ENCODE measurements around the gene UROC1.
A peak's percentile ranks its signal among the peaks of the same experiment; 100 is the strongest.

UROC1 gene

DNA sequence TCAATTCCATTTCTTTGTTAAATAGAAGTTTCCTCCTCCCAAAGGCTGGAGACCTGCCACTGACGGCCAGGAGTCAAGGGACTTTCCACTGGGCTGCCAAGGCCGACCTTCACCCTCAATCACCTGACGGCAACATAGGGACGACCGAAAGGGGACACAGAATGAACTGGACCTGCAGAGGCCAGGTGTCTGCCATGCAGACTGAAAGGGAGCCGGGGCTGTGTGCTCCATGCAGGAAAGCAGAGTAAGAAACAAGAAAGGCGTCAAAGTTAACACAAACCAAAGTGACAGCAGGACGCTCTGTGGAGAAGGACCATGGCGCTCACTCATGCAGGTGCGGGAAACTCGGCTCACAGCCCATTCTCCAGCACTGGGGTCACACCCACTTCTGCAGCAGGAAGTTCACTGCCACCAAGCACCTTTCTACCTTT is 67.9 kb downstream of the UROC1 start:
- no peak for TF ChIP-seq REST (IDR thresholded peaks at IDR 0.05; ENCODE audit: insufficient replicate concordance, low read depth)
- TF ChIP-seq POLR2AphosphoS5 (IDR thresholded peaks at IDR 0.05; ENCODE audit: low read depth) = no peak
- TF ChIP-seq, protein P1, sequence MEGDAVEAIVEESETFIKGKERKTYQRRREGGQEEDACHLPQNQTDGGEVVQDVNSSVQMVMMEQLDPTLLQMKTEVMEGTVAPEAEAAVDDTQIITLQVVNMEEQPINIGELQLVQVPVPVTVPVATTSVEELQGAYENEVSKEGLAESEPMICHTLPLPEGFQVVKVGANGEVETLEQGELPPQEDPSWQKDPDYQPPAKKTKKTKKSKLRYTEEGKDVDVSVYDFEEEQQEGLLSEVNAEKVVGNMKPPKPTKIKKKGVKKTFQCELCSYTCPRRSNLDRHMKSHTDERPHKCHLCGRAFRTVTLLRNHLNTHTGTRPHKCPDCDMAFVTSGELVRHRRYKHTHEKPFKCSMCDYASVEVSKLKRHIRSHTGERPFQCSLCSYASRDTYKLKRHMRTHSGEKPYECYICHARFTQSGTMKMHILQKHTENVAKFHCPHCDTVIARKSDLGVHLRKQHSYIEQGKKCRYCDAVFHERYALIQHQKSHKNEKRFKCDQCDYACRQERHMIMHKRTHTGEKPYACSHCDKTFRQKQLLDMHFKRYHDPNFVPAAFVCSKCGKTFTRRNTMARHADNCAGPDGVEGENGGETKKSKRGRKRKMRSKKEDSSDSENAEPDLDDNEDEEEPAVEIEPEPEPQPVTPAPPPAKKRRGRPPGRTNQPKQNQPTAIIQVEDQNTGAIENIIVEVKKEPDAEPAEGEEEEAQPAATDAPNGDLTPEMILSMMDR (IDR thresholded peaks at IDR 0.05; ENCODE audit: insufficient read depth, low read length) = no peak
- TF ChIP-seq GABPA (IDR thresholded peaks at IDR 0.05; ENCODE audit: low read depth) = no peak
- no peak for TF ChIP-seq SPI1 (IDR thresholded peaks at IDR 0.05; ENCODE audit: borderline replicate concordance, low read depth)
- H3K27me3 ChIP-seq (ENCODE audit: insufficient read depth, poor library complexity, severe bottlenecking) = no peaks in the 10 kb centered on the region

GRCh38 chr3:126448893-126449180 is 68.7 kb downstream of the UROC1 start:
- no peaks in the 10 kb centered on the region for H3K27me3 ChIP-seq (ENCODE audit: insufficient read depth, poor library complexity, severe bottlenecking)
- TF ChIP-seq, protein P1 (IDR thresholded peaks at IDR 0.05; ENCODE audit: insufficient read depth, low read length) = no peak
- TF ChIP-seq POLR2AphosphoS5 (IDR thresholded peaks at IDR 0.05; ENCODE audit: low read depth) (no peak), SPI1 (IDR thresholded peaks at IDR 0.05; ENCODE audit: borderline replicate concordance, low read depth) (no peak), GABPA (IDR thresholded peaks at IDR 0.05; ENCODE audit: low read depth) (no peak), REST (IDR thresholded peaks at IDR 0.05; ENCODE audit: insufficient replicate concordance, low read depth) (no peak)
- no peak for DNase-seq (ENCODE audit: low read depth in 1 of 2, low spot score in 1 of 2)
- no peak overlapping the region for H3K4me3 ChIP-seq (replicated peaks; ENCODE audit: insufficient read depth, low read length)
- no peak overlapping the region for H3K27ac ChIP-seq (replicated peaks)

More for the DNA sequence above, 67.9 kb downstream of the UROC1 start:
- Histone ChIP-seq H3K4me3 (replicated peaks; ENCODE audit: insufficient read depth, low read length) (no peak overlapping the region), H3K27ac (replicated peaks) (no peak overlapping the region)
- no peak for DNase-seq (ENCODE audit: low read depth in 1 of 2, low spot score in 1 of 2)

DNA sequence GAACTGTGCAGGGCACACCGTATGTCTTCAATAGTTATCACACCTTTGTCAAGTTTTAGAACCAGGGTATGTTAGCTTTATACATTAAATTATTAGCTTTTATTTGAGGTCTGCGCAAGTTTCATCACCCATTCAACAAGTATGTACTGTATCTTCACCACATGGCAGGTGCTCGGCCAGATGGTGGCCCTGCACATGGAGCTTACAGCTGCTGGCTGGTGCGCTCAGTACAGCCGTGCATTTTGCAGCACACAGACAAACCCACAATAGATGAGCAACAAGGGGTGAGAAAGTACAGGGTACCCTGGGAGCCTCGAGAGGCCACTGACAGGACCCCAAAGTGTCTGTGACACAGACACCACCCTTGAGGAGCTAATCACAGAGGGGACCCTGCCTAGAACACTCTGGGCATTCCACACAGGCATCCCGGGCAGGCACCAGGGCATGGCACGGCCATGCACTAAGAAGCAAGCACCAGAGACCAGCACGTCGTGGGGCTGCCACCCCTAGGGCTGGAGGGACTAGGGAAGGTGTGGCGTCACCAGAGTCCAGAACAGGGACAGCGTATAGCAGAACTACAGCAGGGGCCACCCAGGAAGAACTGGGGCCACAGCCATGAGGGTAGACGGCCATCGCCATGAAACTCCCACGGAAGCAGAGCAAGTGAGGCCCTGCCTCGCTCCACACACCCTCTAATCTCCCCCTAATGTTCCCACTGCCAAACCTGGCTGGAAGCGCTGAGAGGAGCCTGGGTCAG is 69.3 kb downstream of the UROC1 start:
- TF ChIP-seq GABPA (IDR thresholded peaks at IDR 0.05; ENCODE audit: low read depth) (no peak), POLR2AphosphoS5 (IDR thresholded peaks at IDR 0.05; ENCODE audit: low read depth) (peak; percentile 34; the same call in 1 of the 2 replicates)
- DNase-seq (ENCODE audit: low read depth in 1 of 2, low spot score in 1 of 2) = no peak
- H3K27ac ChIP-seq (replicated peaks) = no peak overlapping the region
- H3K27me3 ChIP-seq (ENCODE audit: insufficient read depth, poor library complexity, severe bottlenecking) = no peaks in the 10 kb centered on the region
- no peak overlapping the region for H3K4me3 ChIP-seq (replicated peaks; ENCODE audit: insufficient read depth, low read length)

DNA sequence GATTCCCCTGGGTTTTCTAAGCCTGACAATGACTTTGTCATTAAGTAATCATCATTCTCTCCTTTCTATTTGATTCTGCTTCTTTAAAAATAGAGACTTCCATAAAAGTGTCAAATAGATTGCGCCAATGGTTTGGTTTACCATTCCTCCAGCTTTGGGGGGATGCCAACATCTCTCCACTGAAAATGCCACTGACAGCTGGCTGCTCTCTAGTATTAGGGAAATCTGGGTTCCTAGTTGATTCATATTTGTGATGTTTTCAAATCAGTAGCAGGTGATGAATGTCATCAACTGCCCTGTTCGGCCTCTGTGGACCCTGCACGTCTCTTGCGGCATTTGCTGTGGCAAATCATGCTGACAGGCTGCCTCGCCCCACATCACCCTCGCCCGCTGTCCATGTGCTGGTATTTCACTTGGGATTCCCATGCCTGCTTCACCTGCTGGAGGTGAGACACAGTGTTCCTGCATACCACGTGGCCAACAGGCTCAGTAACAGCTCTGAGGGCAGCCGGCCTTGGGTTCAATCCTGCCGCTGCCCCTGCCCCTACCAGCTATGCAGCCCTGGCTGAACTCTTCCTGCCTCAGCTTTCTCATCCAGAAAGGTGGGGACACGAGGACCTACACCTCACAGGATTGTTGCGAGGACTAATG is 70.0 kb downstream of the UROC1 start:
- no peak overlapping the region for H3K4me3 ChIP-seq (replicated peaks; ENCODE audit: insufficient read depth, low read length)
- H3K27ac ChIP-seq (replicated peaks) = no peak overlapping the region
- no peak for DNase-seq (ENCODE audit: low read depth in 1 of 2, low spot score in 1 of 2)
- TF ChIP-seq, protein P1 (IDR thresholded peaks at IDR 0.05; ENCODE audit: insufficient read depth, low read length) = no peak
- no peak for TF ChIP-seq GABPA (IDR thresholded peaks at IDR 0.05; ENCODE audit: low read depth)
- TF ChIP-seq SPI1 (IDR thresholded peaks at IDR 0.05; ENCODE audit: borderline replicate concordance, low read depth) = no peak
- TF ChIP-seq POLR2AphosphoS5 (IDR thresholded peaks at IDR 0.05; ENCODE audit: low read depth) = no peak
- no peaks in the 10 kb centered on the region for H3K27me3 ChIP-seq (ENCODE audit: insufficient read depth, poor library complexity, severe bottlenecking)

Data from HL-60 (cell line).